ENCODE data around the gene INPP5D. TPM values are rescaled to one million over a fixed set of nuclear protein-coding genes. Genes with fewer than 3 reads are reported as not detected.

The INPP5D gene
- total RNA-seq, 1 donor from 2014 or later = 275 TPM

GRCh38 chr2:233032551-233033320, 27.4 kb upstream of the INPP5D start, which contains the start of gene NEU2:
Gene NEU2 (plus strand): TSS chr2:233032672. CDS start chr2:233032672, 0 bp downstream.
- ChIA-PET CTCF (no interaction called here), POLR2A (no interaction called here)
- H3K4me3 Mint-ChIP-seq = no peak within 1 kb of the TSS
- no peaks in the 10 kb centered on the region for H3K4me1 Mint-ChIP-seq
- intact Hi-C loops (cut with micrococcal nuclease) = no loop called here
- H3K27ac Mint-ChIP-seq = no peak within 1 kb of the TSS
- H3K9me3 Mint-ChIP-seq = no peaks in the 10 kb centered on the region
- H3K36me3 Mint-ChIP-seq (ENCODE audit: low read depth) = no peaks in the 10 kb centered on the region
- H3K27me3 Mint-ChIP-seq = no peaks in the 10 kb centered on the region
- ATAC-seq (ENCODE audit: low read depth) (no peak), DNase-seq (no peak)
- no peak for TF ChIP-seq CTCF (IDR thresholded peaks at IDR 0.05)

GRCh38 chr2:233033672-233034071, 26.5 kb upstream of the INPP5D start:
- H3K27ac Mint-ChIP-seq = no peak overlapping the region
- ChIA-PET POLR2A (no interaction called here), CTCF (no interaction called here)

GRCh38 chr2:233034091-233034882, 25.9 kb upstream of the INPP5D start:
- ATAC-seq (ENCODE audit: low read depth) = no peak
- TF ChIP-seq CTCF (IDR thresholded peaks at IDR 0.05) = no peak
- Mint-ChIP-seq H3K9me3 (no peaks in the 10 kb centered on the region), H3K4me1 (no peaks in the 10 kb centered on the region), H3K4me3 (no peak overlapping the region), H3K36me3 (ENCODE audit: low read depth) (no peaks in the 10 kb centered on the region), H3K27ac (no peak overlapping the region), H3K27me3 (no peaks in the 10 kb centered on the region)
- ChIA-PET CTCF (no interaction called here), POLR2A (no interaction called here)
- DNase-seq = no peak
- intact Hi-C loops (cut with micrococcal nuclease) = no loop called here

More at GRCh38 chr2:233033672-233034071, 26.5 kb upstream of the INPP5D start:
- H3K4me1 Mint-ChIP-seq = no peaks in the 10 kb centered on the region
- DNase-seq (no peak), ATAC-seq (ENCODE audit: low read depth) (no peak)
- H3K4me3 Mint-ChIP-seq = no peak overlapping the region
- H3K27me3 Mint-ChIP-seq = no peaks in the 10 kb centered on the region
- H3K36me3 Mint-ChIP-seq (ENCODE audit: low read depth) = no peaks in the 10 kb centered on the region
- TF ChIP-seq CTCF (IDR thresholded peaks at IDR 0.05) = no peak
- no peaks in the 10 kb centered on the region for H3K9me3 Mint-ChIP-seq
- intact Hi-C loops (cut with micrococcal nuclease) = no loop called here

GRCh38 chr2:233035426-233036161, 24.5 kb upstream of the INPP5D start:
- no peaks in the 10 kb centered on the region for H3K9me3 Mint-ChIP-seq
- intact Hi-C loops (cut with micrococcal nuclease) = no loop called here
- no peak overlapping the region for H3K4me3 Mint-ChIP-seq
- POLR2A ChIA-PET = no interaction called here
- TF ChIP-seq CTCF (IDR thresholded peaks at IDR 0.05) = no peak
- DNase-seq (no peak), ATAC-seq (ENCODE audit: low read depth) (no peak)
- H3K27ac Mint-ChIP-seq = no peak overlapping the region
- H3K4me1 Mint-ChIP-seq = no peaks in the 10 kb centered on the region
- H3K36me3 Mint-ChIP-seq (ENCODE audit: low read depth) = no peaks in the 10 kb centered on the region
- CTCF ChIA-PET = no interaction called here
- H3K27me3 Mint-ChIP-seq = no peaks in the 10 kb centered on the region
